ENCODE results near the gene TBC1D22B.

GRCh38 chr6:37289931-37290330 lies 32.4 kb downstream of the TBC1D22B start:
- TF ChIP-seq CTCF (tag by site-specific recombination; IDR thresholded peaks at IDR 0.05): no peak
- no peak for TF ChIP-seq ZNF600 (tag by site-specific recombination; IDR thresholded peaks at IDR 0.05)
- TF ChIP-seq REST (tag by site-specific recombination; IDR thresholded peaks at IDR 0.05): no peak
- no peak for TF ChIP-seq ZNF837 (tag by site-specific recombination; IDR thresholded peaks at IDR 0.05)
- no peak for TF ChIP-seq ZFP3 (tag by site-specific recombination; IDR thresholded peaks at IDR 0.05; ENCODE audit: low read depth)
- TF ChIP-seq ZNF561 (tag by site-specific recombination; IDR thresholded peaks at IDR 0.05; ENCODE audit: borderline replicate concordance): no peak
- no peak for TF ChIP-seq ZBTB8A (tag by site-specific recombination; IDR thresholded peaks at IDR 0.05)
- TF ChIP-seq ZNF449 (tag by site-specific recombination; IDR thresholded peaks at IDR 0.05): no peak
- TF ChIP-seq ZNF433 (tag by site-specific recombination; IDR thresholded peaks at IDR 0.05; ENCODE audit: low read depth): no peak
- TF ChIP-seq PBX3 (CRISPR knock-in tag; IDR thresholded peaks at IDR 0.05): no peak
- TF ChIP-seq ZNF639 (tag by site-specific recombination; IDR thresholded peaks at IDR 0.05): no peak
- TF ChIP-seq BCL6B (tag by site-specific recombination; IDR thresholded peaks at IDR 0.05): no peak
- TF ChIP-seq PRDM1 (tag by site-specific recombination; IDR thresholded peaks at IDR 0.05): no peak

Data from HEK293 (cell line).